NCI-H1436 treated with DMSO at 0.1 percent for 48 hours (cell line): ENCODE data around the gene HIBCH.
"Not testable (repeated sequence)": the region's sequence is repeated elsewhere in the genome, so short reads cannot be mapped to it uniquely, and the experiment has no call there.

Experiments used
- DNase-seq: peaks from one replicate; lab custom pipeline; 2025; lab: John Stamatoyannopoulos, UW

The HIBCH gene

DNA sequence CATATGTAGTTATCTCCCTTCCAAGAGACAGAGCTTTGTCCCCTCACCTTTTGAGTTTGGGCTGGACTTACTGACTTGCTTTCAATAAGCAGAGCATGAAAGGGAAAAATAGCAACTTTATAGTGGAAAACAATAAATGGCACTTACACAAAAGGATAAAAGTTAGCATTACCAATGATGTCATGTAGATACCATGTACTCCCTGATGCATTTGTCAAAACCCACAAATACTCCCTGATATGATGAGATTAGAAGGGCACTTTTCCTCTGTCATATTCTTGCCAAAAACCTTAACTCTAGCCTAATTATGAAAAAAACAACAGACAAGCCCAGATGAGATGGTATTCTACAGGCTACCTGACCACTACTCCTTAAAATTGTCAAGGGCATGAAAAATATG, 16.0 kb downstream of the HIBCH start:
- DNase-seq = no peak

- no peak for DNase-seq
These were observed 17.6 kb downstream of the HIBCH start for GRCh38 chr2:190302052-190302451.

DNA sequence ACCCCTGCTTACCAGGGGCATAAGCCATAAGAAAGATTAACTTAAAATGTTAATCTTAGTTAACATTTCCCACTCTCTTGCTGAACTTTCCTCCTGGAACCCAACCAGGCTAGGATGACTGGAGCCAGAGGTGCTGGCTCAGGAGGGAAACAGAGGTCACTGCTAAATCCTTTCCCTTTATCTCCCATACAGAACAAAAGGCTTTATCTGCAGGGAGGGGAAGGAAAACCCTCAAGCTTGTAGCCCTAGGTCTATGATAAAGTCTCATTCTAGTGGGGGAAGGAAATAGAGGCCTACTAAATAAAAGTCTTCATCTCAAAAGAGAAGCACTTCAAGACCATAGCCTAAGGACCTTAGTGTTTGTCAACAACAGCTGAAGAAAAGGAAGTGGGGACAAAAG, 18.6 kb downstream of the HIBCH start:
- DNase-seq = no peak

DNA sequence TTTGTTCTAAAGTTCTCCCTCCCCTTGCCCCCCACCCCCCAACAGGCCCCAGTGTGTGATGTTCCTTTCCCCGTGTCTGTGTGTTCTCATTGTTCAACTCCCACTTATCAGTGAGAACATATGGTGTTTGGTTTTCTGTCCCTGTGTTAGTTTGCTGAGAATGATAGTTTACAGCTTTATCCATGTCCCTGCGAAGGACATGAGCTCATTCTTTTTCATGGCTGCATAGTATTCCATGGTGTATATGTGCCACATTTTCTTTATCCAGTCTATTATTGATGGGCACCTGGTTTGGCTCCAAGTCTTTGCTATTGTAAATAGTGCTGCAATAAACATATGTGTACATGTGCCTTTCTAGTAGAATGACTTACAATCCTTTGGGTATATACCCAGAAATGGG, 21.7 kb downstream of the HIBCH start:
- DNase-seq = not testable (repeated sequence)

- DNase-seq = no peak
These were observed 35.8 kb downstream of the HIBCH start for GRCh38 chr2:190283783-190284182.

GRCh38 chr2:190280565-190281350, 38.9 kb downstream of the HIBCH start:
- no peak for DNase-seq

DNA sequence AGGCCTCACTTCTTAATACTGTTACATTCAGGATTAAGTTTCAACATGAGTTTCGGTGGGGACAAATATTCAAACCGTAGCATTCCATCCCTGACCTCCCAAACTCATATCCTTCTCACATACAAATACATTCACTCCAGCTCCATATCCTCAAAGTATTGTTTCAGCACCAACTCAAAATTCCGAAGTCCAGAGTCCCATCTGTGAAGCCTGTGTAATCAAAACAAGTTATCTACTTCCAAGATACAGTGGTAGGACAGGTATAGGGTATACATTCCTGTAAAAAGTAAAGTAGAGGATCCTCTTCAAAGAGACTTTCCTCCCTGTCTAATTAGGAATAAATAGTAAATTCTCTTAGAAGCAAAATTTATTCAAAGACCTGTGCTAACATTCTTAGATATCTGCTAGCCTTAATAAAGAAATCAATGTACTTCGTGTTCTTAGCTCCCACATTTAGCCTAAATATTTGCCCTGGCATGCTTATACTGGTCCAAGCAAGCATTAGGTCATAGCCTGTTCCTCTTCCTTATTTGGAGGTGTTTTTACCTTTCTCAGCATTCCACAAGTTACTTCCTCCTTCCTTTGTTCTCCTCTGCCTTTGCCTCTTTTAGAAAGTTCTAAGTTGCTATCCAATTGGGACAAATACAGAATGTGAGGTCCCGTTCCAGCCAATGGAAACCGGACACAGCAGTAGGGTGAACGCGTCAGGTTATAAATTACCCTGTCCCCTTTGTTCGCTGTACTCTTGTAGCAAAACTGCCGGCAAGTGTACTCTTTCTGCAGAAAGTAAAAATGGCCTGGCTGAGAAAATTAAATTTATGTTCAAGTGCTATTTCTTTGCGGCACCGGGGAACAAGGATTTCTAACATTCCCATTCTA, 40.1 kb downstream of the HIBCH start:
- not testable (repeated sequence) for DNase-seq

DNA sequence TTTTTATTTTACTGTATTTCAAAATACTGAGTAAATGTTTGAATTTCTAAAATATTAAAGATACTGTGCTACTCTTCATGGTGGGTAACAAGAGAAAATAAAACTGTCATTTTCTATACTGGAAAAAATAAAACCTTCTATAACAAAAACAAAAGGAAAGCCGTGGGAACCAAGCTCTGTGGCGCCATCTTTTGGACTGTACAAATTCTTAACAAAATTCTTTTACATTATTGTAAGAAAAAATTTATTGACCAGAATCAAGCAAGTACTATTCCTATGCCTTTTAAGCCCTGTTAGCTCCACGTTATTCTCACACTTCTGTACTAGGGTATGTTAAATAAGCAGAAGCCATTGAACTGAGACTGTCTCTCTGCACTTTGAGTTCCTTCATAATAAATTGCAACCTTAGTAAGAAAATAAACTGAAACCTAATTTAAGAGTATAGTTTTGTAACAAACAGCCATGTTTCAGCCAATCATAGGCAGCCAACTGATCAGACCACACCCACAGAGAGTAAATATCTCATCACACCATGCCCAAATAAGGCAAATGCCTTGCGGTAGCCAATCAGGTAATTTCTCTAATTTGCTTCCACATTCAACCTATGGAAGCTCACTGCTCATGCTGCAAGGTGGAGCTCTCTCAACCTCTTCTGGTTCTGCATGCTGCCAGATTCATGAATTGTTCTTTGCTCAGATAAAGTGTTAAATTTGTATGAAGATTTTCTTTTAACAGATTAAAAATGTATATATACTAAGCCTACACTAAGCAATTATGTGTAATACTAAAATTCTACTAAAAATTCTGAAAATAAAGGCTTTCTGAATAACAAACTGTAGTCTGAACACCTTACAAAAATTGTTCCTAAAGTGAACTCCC, 42.2 kb downstream of the HIBCH start:
- no peak for DNase-seq

- no peak for DNase-seq
These were observed 47.2 kb downstream of the HIBCH start for GRCh38 chr2:190272457-190272842.

DNA sequence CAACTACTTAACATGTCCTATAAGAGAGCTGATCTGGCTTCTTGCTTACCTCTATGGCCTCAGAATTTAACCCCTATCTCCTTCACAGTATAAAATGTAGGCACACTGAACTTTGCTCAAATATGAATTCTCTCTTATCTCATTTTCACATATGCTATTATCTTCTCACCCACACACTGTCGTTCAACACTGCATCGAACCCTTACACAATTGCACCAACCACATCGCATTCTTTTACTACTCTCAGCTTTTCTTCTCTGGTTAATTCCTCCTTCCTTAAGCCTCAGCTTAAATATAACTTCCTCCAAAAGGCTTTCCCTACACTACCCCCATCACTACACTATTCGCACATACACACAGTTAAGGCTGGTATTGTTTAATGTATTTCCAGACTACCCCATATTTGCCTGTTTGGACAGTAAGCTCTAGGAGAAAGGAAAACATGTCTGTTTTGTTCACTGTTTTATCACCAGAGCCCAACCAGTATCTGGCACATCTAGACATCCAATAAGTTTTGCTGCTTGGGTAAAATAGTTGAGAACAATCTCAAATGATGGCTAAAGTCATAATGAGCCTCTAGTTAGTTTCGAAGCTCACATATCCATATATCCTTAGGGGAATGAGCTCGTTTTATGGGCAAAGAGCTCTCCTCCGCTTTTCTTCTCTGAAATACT, 47.7 kb downstream of the HIBCH start:
- no peak for DNase-seq

GRCh38 chr2:190270298-190270697, 49.3 kb downstream of the HIBCH start:
- DNase-seq = no peak

DNA sequence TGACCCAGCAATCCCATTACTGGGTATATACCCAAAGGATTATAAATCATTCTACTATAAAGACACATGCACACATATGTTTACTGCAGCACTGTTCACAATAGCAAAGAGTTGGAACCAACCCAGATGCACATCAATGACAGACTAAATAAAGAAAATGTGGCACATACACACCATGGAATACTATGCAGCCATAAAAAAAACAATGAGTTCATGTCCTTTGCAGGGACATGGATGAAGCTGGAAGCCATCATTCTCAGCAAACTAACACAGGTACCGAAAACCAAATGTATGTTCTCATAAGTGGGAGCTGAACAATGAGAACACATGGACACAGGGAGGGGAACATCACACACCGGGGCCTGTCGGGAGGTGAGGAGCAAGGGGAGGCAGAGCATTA, 49.9 kb downstream of the HIBCH start:
- not testable (repeated sequence) for DNase-seq

- no peak for DNase-seq
These were observed 52.3 kb downstream of the HIBCH start for GRCh38 chr2:190267302-190267701.

- DNase-seq = no peak
These were observed 53.3 kb downstream of the HIBCH start for GRCh38 chr2:190266314-190266713.

DNA sequence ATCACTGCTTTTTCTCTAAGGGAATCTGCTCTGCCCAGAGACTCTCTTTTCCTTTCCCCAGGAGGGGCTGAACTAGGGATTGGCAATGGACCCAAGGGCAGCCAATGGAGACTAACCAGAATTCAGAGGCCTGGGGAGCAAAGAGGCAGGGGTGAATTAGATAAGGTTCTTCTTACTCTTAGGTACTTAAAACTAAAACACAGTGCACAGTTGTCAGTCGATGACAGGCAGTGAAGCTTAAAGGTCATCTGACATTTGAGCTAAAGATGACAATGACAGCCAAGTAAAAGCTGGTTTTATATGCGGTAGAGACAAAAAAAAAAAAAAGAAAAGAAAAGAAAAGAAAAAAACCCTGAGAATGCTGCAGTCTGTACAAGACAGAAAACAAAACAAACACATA, 57.8 kb downstream of the HIBCH start:
- no peak for DNase-seq

- no peak for DNase-seq
These were observed 63.5 kb downstream of the HIBCH start for GRCh38 chr2:190256087-190256486.

GRCh38 chr2:190255676-190256075, 64.0 kb downstream of the HIBCH start:
- DNase-seq = no peak

GRCh38 chr2:190254063-190254850, 65.4 kb downstream of the HIBCH start:
- DNase-seq = no peak

DNA sequence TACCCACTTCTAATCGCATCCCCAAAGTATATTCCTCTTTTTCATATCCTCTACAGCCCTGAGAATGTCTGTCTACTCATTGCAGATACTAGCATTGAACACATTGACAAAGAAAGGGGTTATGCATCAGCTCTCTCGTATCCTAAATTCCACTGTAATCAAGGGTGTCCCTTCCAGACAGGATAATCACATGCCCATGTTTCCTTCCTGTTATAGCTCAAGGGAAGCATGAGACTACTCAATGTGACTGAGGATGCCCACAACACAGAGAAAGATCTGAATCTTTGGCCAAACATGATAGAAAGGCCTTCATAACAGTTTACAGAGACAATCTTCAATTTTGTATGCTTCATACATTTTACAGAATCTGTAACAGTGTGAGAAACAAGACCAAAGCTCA, 69.2 kb downstream of the HIBCH start:
- no peak for DNase-seq

- no peak for DNase-seq
These were observed 84.0 kb downstream of the HIBCH start for GRCh38 chr2:190235551-190236075.

DNA sequence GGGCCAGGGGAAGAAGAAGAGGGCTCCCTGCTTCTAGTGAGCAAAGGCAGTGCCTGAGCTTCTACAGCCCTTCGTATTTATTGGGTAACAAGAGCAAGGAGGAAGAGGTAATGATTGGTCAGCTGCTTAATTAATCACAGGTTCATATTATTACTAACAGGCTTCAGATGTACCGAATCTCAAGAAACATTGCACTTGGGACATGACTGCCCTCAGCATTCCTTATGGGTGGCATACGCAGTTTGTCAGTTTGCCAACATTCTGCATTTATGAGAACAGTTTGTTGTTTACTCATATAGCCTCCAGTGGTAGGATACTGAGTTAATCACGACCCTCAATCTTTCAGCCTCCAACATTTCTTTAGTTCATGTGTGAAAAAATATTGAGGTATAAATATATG, 84.5 kb downstream of the HIBCH start:
- DNase-seq = no peak
